Measurements from ENCODE around the gene MZT2A. TPM values are rescaled to one million over a fixed set of nuclear protein-coding genes. Genes with fewer than 3 reads are reported as not detected.
"Not testable (repeated sequence)": the region's sequence is repeated elsewhere in the genome, so short reads cannot be mapped to it uniquely, and the experiment has no call there.

MZT2A gene
- polyA plus RNA-seq, 1 experiment: 30.9 TPM

DNA sequence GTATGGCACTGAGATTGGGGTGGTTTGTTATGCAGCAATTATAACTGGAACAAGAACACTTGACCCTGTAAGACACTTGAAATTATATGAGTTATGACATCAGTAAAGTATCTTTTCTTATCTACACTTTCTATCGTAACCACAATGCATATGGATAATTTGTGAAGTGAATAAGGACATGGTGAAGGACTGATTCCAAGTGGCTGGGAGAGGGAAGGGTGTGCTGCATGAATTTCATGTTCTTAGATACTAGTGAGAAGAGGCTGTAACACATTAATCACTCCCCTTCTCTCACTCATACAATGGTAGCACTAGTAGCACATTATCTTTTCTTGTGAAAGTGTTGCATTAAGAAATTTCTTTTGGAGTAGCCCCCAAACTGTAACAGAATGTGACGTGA is 37.3 kb downstream of the MZT2A start:
- DNase-seq (ENCODE audit: low read depth, low spot score); POLR2A ChIA-PET: not testable (repeated sequence)

DNA sequence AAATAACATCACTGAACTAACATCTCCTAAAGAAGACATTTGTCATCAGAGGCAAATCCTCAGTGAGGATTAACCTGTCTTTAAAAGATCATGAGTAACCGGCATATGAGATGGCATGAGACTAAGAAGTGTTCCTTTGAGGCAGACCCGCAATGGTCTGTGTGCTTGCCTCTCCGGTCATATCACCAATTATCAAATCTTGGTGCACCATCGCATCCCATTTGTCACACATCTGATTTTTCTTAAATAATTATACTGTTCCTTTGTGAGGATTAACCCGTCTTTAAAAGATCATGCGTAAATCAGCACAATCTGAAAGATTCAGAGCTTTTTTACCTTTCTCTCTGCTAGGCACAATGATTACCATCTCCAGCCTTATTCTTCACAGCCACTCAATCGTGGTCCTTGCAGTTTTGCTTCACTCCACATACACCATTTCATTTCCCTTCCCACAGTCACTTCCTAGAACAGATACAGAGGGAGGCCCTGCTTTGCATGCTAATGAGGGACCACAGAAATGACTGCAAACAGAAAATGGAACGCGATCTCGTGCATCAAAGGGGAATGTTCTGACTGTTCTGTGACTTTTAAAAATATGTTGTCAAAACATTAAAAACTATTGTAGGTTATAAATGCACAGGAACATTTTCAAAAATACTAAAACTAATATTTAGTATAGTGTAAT is 40.8 kb downstream of the MZT2A start:
- POLR2A ChIA-PET; H3K27ac ChIP-seq (ENCODE audit: low read depth, low read length); CTCF ChIA-PET; H3K9me3 ChIP-seq (ENCODE audit: control insufficient read depth, insufficient read depth, low read length); H3K27me3 ChIP-seq (ENCODE audit: control insufficient read depth, insufficient read depth, low read length); DNase-seq (ENCODE audit: low read depth, low spot score); H3K4me3 ChIP-seq (ENCODE audit: low read depth, low read length): not testable (repeated sequence)

More for the DNA sequence above, 37.3 kb downstream of the MZT2A start:
- H3K9me3 ChIP-seq (ENCODE audit: control insufficient read depth, insufficient read depth, low read length); H3K27ac ChIP-seq (ENCODE audit: low read depth, low read length); H3K27me3 ChIP-seq (ENCODE audit: control insufficient read depth, insufficient read depth, low read length); CTCF ChIA-PET; H3K4me3 ChIP-seq (ENCODE audit: low read depth, low read length): not testable (repeated sequence)

DNA sequence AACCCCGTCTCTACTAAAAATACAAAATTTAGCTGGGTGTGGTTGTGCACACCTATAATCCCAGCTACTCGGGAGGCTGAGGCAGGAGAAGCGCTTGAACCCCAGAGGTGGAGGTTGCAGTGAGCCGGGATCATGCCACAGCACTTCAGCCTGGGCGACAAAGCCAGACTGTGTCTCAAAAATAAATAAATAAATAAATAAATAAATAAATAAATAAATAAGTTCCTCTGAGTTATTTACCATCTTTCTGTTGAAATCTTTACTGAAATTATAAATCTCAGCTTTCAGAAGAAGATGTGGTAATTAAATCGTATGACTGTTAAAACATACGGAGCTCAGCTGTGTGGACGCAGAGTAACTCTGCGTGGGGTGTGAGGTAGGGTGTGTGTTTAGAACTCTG is 44.2 kb downstream of the MZT2A start:
- CTCF ChIA-PET; POLR2A ChIA-PET; DNase-seq (ENCODE audit: low read depth, low spot score); H3K27ac ChIP-seq (ENCODE audit: low read depth, low read length); H3K4me3 ChIP-seq (ENCODE audit: low read depth, low read length); H3K27me3 ChIP-seq (ENCODE audit: control insufficient read depth, insufficient read depth, low read length): not testable (repeated sequence)
- H3K9me3 ChIP-seq (ENCODE audit: control insufficient read depth, insufficient read depth, low read length): peaks cover 10% of the 10 kb centered on the region; the same call in 1 of the 2 replicates

DNA sequence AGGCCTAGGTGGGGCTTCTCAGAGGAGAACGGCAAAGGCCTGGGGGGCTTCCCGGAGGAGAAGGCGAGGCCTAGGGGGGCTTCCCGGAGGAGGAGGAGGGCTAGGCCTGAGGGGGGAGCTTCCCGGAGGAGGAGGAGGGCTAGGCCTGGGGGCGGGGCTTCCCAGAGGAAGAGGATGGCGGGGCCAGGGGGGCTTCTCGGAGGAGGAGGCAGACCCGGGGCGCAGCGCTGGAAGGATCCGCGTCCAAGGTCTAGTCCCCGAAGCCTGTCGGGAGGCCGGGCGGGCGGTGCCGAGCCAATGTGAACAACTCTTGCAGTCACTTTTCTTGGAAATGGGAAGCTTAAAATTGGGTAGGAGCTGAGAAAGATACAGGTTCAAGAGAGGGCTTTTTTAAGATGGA is 46.3 kb downstream of the MZT2A start:
- Histone ChIP-seq H3K4me3 (ENCODE audit: low read depth, low read length) (no peak overlapping the region), H3K27ac (ENCODE audit: low read depth, low read length) (no peak overlapping the region), H3K9me3 (ENCODE audit: control insufficient read depth, insufficient read depth, low read length) (peaks cover 10% of the 10 kb centered on the region; the same call in 1 of the 2 replicates), H3K27me3 (ENCODE audit: control insufficient read depth, insufficient read depth, low read length) (no peaks in the 10 kb centered on the region)
- DNase-seq (ENCODE audit: low read depth, low spot score): no peak
- ChIA-PET POLR2A (no interaction called here), CTCF (no interaction called here)
- TF ChIP-seq, protein P1, sequence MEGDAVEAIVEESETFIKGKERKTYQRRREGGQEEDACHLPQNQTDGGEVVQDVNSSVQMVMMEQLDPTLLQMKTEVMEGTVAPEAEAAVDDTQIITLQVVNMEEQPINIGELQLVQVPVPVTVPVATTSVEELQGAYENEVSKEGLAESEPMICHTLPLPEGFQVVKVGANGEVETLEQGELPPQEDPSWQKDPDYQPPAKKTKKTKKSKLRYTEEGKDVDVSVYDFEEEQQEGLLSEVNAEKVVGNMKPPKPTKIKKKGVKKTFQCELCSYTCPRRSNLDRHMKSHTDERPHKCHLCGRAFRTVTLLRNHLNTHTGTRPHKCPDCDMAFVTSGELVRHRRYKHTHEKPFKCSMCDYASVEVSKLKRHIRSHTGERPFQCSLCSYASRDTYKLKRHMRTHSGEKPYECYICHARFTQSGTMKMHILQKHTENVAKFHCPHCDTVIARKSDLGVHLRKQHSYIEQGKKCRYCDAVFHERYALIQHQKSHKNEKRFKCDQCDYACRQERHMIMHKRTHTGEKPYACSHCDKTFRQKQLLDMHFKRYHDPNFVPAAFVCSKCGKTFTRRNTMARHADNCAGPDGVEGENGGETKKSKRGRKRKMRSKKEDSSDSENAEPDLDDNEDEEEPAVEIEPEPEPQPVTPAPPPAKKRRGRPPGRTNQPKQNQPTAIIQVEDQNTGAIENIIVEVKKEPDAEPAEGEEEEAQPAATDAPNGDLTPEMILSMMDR (IDR thresholded peaks at IDR 0.05; ENCODE audit: low read depth, low read length): no peak

DNA sequence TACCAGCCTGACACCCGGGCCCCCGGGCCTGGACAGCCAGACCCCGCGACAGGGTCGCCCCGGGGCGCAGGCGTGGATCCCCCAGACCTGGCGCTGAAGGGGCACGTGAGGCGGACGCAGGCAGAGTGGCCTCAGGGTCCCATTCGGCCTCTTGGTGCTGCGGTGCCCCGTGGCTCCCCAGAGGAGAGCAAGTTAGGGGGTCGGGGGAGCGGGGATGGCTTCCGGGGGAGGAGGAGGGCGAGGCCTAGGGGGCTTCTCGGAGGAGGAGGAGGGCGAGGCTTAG is 46.7 kb downstream of the MZT2A start:
- CTCF ChIA-PET; DNase-seq (ENCODE audit: low read depth, low spot score); H3K4me3 ChIP-seq (ENCODE audit: low read depth, low read length); H3K27ac ChIP-seq (ENCODE audit: low read depth, low read length); H3K27me3 ChIP-seq (ENCODE audit: control insufficient read depth, insufficient read depth, low read length); POLR2A ChIA-PET: not testable (repeated sequence)
- H3K9me3 ChIP-seq (ENCODE audit: control insufficient read depth, insufficient read depth, low read length): peaks cover 10% of the 10 kb centered on the region; the same call in 1 of the 2 replicates

DNA sequence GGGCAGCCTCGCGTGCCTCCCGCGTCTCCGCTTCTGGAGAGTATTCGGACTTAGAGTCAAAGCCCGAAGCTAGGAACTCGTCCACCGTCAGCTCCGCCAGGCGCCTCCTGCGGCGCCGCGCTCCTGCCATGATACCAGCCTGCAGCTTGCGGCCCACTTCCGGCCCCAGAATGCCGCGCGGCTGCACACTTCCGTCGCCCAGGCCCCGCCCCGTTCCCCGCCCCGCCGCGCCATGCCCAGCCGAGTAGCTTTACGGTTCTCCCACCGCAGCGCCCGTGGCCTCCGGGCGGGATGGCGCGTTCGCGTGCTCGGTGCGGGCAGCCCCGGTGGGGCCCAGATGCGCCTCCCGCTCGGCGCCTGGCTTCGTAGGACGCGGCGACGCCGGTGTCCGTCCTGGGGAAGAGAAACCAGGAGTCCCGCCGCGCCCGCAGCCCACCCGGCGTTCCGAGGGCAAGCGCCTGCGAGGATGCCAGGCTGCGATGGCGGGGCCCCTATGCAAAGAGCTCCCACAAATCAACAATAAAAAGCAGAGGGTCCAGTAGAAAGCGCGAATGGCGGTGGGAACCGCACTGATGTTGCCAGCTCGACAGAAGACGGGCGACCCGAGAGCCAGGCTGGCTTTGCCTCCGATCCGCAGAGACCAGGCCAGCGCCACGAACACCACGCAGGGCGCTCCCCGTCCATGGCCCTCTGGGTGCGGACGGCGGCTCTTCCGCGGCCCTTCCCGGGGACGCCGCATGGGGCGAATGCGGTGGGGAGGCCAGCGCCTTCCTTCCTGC is 47.3 kb downstream of the MZT2A start:
- POLR2A ChIA-PET; H3K27ac ChIP-seq (ENCODE audit: low read depth, low read length); CTCF ChIA-PET; H3K27me3 ChIP-seq (ENCODE audit: control insufficient read depth, insufficient read depth, low read length); H3K4me3 ChIP-seq (ENCODE audit: low read depth, low read length); DNase-seq (ENCODE audit: low read depth, low spot score): not testable (repeated sequence)
- peaks cover 10% of the 10 kb centered on the region; the same call in 1 of the 2 replicates for H3K9me3 ChIP-seq (ENCODE audit: control insufficient read depth, insufficient read depth, low read length)

DNA sequence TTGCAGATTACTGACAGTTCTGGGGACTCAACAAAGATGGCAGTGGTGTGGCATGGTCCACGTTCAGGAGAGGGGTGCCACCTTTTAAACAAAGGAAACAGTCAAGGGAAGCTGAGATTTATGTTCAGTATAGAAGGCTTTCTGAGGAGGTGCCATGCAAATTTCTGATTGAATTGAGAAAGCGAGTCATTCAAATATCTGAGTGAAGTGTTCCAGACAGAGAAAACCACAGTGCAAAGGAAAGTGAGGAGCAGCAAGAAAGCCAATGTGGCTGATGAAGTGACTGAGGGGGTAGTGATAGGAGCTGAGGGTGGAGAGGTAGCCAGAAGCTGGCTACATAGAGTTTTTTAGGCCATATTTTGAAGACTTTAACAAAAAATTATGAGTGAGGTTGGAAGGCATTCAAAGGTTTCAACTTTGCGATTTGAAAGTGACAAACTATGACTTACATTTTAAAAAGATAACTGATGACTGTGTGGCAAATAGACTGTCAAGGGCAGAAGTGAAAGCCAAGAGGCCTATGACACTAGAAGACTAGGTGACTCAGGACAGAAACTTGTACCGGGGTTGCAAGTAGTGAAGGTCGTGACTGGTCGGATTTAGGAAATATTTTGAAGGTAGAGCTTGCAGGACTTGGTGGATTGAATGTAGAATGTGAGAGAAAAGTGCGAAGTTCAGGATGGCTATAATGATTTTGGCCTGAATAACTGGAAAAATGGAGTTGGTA is 51.3 kb downstream of the MZT2A start:
- H3K4me3 ChIP-seq (ENCODE audit: low read depth, low read length); POLR2A ChIA-PET; H3K27me3 ChIP-seq (ENCODE audit: control insufficient read depth, insufficient read depth, low read length); CTCF ChIA-PET; DNase-seq (ENCODE audit: low read depth, low spot score); H3K27ac ChIP-seq (ENCODE audit: low read depth, low read length); H3K9me3 ChIP-seq (ENCODE audit: control insufficient read depth, insufficient read depth, low read length): not testable (repeated sequence)

Other genes with a start within 250 kb of the MZT2A start
- gene RAB6D, start 128.2 kb downstream of the MZT2A start, polyA plus RNA-seq (2011; rRNA removed): 0.04 and 0.09 TPM in 2 replicates
- not detected in 2 replicates for gene TUBA3D, start 16.3 kb downstream of the MZT2A start, polyA plus RNA-seq (2011; rRNA removed)
- gene CCDC74A, start 35.5 kb upstream of the MZT2A start, polyA plus RNA-seq (2011; rRNA removed): 4.0 and 5.2 TPM in 2 replicates

All from AG04450 (cell line).